Skeletal muscle tissue (tissue), 4 donors: ENCODE measurements around the gene CERS1. TPM values are rescaled to one million over a fixed set of nuclear protein-coding genes. Genes with fewer than 3 reads are reported as not detected.
A peak's percentile ranks its signal among the peaks of the same experiment; 100 is the strongest.

Source experiments
- H3K27ac ChIP-seq: one replicate; pipeline ENCODE4 v1.7.0; 2013; ENCODE audit warnings: mild to moderate bottlenecking, low read depth, low read length, inconsistent platforms
- H3K27me3 ChIP-seq, 3 donors: one replicate each; pipeline ENCODE4 v1.7.0; 2013; ENCODE audit warnings: low read length in 3 of 3; ENCODE audit not compliant: control insufficient read depth in 3 of 3, insufficient read depth in 3 of 3
- H3K36me3 ChIP-seq, 3 donors: one replicate each; pipeline ENCODE4 v1.7.0; 2013; ENCODE audit warnings: low read length in 3 of 3; ENCODE audit not compliant: control insufficient read depth in 3 of 3, insufficient read depth in 3 of 3
- H3K4me1 ChIP-seq, 3 donors: one replicate each; pipeline ENCODE4 v1.7.0; 2013; ENCODE audit warnings: low read length in 3 of 3, mild to moderate bottlenecking in 3 of 3; ENCODE audit not compliant: control insufficient read depth in 3 of 3, insufficient read depth in 3 of 3
- H3K4me3 ChIP-seq, 3 donors: one replicate each; pipeline ENCODE4 v1.7.0; 2013; ENCODE audit warnings: low read length in 3 of 3
- H3K9ac ChIP-seq, 3 donors: one replicate each; pipeline ENCODE4 v1.7.0; 2013; ENCODE audit warnings: low read length in 3 of 3, mild to moderate bottlenecking in 3 of 3, moderate library complexity in 2 of 3, low read depth in 1 of 3
- H3K9me3 ChIP-seq, 3 donors: one replicate each; pipeline ENCODE4 v1.7.0; 2013; ENCODE audit warnings: low read length in 3 of 3; ENCODE audit not compliant: control insufficient read depth in 3 of 3
- total RNA-seq: library from RNA; depleted of rRNA; stranded (reverse); fragments of >200 nt; gene quantifications from one replicate; pipeline ENCODE4 v1.2.3, GENCODE V29; 2014
- donor health status: Osteomylitis.

The CERS1 gene
- total RNA-seq, 1 donor from 2014 or later: 17.7 TPM

DNA sequence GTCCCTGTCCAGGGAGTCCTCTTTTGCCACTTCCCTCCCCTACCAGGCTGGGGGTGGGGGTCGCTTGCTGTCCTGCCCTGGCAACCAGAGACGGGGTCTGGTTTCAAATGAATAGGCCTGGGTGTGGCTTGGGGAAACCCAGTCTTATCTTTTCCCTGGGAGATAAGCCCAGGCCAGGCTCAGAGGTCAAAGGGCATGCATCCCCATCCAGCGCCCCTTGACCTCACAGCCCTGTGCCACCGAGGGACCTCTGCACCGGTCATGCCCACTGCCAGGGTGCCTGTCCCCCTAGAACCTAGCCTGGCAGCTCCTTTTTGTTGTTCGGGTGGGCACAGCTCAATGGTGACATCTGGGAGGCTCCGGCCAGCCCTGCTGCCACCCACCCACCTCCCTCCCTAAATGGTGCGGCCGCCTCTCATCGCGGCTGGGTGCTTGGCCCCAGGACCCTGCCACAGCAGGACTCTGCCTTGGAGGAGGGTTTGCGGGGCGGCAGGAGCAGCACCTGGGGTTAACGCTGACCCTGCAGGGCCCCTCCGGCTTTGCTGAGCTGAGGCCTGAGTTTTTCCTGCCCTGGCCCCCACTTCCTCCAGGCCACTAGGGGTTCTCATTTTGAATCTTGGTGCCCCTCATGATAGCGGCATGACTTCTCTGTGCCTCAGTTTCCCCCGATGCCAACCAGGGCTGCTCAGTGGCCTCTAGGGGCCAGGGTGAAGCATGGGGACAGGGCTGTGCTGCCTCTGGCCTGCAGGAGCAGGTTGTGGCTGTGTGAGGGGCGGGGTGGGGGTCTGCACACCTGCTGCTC lies 2.9 kb upstream of the CERS1 start:
- Histone ChIP-seq H3K4me3 (no peak overlapping the region), H3K36me3 (peaks cover 10 to 18% (median 17%) of the 10 kb centered on the region in 3 donors)

GRCh38 chr19:18898081-18898606 lies 2.2 kb upstream of the CERS1 start:
- Histone ChIP-seq H3K36me3 (peaks cover 10 to 18% (median 17%) of the 10 kb centered on the region in 3 donors), H3K4me3 (no peak overlapping the region), H3K9ac (peak overlapping the region in 1 of 3 donors; percentile 25), H3K27me3 (peaks cover 0 to 6% (median 3%) of the 10 kb centered on the region in 3 donors), H3K9me3 (no peaks in the 10 kb centered on the region), H3K4me1 (peaks cover 17 to 29% (median 20%) of the 10 kb centered on the region in 3 donors), H3K27ac (no peak overlapping the region)

More for the DNA sequence above, 2.9 kb upstream of the CERS1 start:
- H3K9me3 ChIP-seq: no peaks in the 10 kb centered on the region
- H3K4me1 ChIP-seq: peaks cover 14 to 23% (median 17%) of the 10 kb centered on the region in 3 donors
- peaks cover 0 to 6% (median 3%) of the 10 kb centered on the region in 3 donors for H3K27me3 ChIP-seq
- no peak overlapping the region for H3K27ac ChIP-seq
- H3K9ac ChIP-seq: no peak overlapping the region

DNA sequence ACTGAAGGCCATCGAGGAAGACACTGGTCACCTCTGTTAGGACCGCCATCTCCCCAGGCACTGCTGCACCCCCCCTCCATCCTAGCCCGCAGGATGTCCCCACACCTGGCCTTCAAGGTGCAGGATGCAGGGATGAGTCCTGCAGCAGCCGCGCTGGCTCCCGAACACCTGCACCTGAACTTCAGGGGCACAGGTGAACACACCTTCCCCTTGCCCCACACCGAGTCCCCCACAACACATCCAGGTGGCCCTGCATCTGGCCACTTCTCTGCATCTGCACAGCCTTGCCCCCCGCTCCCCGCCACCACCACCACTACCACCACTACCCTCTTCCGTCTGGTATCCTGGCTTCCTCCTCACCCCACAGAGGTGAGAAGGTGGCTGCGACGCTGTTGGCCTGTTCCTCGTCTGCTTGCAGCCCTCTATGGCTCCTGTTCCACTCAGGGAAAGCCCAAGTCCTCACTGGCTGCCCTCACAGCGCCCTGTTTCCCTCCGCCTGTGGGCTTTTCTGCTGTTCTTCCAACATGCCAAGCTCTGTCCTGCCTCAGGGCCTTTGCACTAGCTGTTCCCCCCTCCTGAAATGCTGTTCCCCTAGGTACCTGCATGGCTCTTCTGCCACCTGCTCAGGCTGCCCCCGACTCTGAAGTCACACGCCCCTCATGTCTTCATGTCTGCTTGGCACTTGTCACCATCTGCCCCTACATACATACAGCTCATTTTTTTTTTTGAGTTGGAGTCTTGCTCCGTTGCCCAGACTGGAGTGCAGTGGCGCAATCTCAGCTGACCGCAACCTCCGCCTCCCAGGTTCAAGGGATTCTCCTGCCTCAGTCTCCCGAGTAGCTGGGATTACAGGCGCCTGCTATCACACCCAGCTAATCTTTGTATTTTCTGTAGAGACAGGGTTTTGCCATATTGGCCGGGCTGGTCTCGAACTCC lies 1.4 kb upstream of the CERS1 start:
- Histone ChIP-seq H3K36me3 (peaks cover 7 to 17% (median 14%) of the 10 kb centered on the region in 3 donors), H3K27me3 (peaks cover 0 to 6% (median 3%) of the 10 kb centered on the region in 3 donors), H3K9me3 (no peaks in the 10 kb centered on the region), H3K27ac (no peak overlapping the region), H3K4me3 (no peak overlapping the region), H3K4me1 (peaks cover 18 to 30% (median 25%) of the 10 kb centered on the region in 3 donors), H3K9ac (no peak overlapping the region)

GRCh38 chr19:18896421-18896841 lies 473 bp upstream of the CERS1 start:
- no peaks in the 10 kb centered on the region for H3K9me3 ChIP-seq
- H3K36me3 ChIP-seq: peaks cover 6 to 14% (median 11%) of the 10 kb centered on the region in 3 donors
- H3K27ac ChIP-seq: no peak overlapping the region
- peaks cover 0 to 6% (median 3%) of the 10 kb centered on the region in 3 donors for H3K27me3 ChIP-seq
- H3K4me1 ChIP-seq: peaks cover 18 to 30% (median 25%) of the 10 kb centered on the region in 3 donors
- peak overlapping the region in 1 of 3 donors; percentile 41 for H3K4me3 ChIP-seq
- H3K9ac ChIP-seq: no peak overlapping the region

DNA sequence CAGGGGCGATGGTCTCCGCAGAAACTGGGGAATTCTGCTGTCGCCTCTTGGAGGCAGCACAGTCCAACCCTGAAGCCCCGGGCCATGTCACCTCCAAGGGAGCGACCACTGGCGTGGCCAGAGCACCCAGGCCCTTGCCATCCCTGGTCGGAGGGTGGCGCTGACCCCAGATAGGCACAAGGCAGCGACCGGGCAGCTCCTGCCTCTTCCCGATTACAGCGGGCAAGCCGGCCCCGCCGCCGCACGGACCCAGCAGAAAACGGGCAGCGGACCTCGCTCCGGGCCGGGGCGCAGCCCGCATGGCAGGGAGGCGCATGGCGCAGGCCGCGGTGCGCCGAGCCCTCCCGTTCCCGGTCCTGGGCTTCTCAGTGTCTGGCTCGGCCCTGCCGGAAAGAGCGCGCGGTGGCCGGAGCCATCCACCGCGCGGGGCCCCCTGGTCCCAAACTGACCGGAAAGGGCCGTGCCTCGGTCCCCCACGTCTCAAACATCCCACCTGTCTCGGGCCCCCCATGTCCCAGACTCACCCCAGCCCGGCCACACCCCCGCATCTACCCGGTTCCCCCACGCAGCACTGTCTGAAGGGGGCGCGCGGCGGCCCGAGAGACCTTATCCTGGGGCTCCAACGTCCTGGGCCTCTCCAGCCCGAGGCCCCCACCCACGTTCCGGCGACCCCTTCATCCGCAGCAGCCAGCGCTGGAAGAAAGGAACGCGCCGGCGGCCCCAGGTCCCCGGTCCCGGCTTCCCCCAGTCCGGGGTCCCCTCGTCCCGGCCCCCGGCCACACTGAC lies 727 bp downstream of the CERS1 start:
- Histone ChIP-seq H3K9me3 (no peaks in the 10 kb centered on the region), H3K36me3 (peaks cover 2 to 5% (median 3%) of the 10 kb centered on the region in 3 donors), H3K4me1 (peaks cover 18 to 30% (median 25%) of the 10 kb centered on the region in 3 donors), H3K9ac (peak overlapping the region; percentile 65 to 80 (median 68)), H3K27ac (no peak overlapping the region), H3K27me3 (peaks cover 0 to 6% (median 3%) of the 10 kb centered on the region in 3 donors), H3K4me3 (peak overlapping the region; percentile 59 to 73 (median 68))

DNA sequence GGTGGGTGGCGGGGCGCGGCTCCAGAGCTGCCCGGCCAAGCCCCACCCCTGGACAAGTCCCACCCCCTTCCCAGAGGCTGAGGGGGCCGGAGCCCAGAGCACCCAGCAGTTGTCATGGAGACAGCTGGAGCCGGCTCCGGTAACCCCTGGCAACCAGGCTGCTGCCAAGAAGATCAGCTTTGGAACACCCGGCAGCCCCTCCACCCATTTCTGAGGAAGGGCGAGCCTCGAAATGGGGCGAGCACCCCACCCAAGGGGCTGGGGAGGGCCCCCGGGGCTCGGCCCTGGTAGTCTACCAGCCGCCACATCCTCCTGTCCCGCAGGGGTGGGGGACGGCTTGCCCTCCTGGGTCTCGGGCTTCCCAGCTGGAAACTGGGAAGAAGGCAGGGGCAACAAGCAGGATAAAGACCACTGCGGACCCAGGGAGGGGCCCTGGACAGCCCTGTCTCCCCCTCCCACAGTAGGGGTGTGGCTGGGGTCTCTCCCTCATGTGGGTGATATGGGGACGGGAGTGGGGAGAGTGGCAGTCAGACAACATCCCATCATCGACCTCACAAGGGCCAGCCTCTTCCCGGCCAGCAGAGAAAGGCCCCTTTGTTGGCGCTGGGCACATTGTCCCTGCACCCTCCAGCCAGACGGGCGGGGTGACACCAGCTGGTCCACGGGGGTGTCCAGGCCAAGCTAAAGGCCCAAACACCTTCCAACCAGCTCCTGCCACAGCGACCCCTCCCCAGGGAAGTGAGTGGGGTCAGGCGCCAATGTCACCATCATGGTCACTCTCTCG lies 1.5 kb downstream of the CERS1 start:
- H3K9me3 ChIP-seq: no peaks in the 10 kb centered on the region
- peak overlapping the region; percentile 82 for H3K27ac ChIP-seq
- H3K9ac ChIP-seq: peak overlapping the region; percentile 65 to 80 (median 68)
- peaks cover 0 to under 1% (median 0%) of the 10 kb centered on the region in 3 donors for H3K36me3 ChIP-seq
- peak overlapping the region; percentile 59 to 73 (median 68) for H3K4me3 ChIP-seq
- H3K27me3 ChIP-seq: peaks cover 0 to 6% (median 3%) of the 10 kb centered on the region in 3 donors
- H3K4me1 ChIP-seq: peaks cover 18 to 30% (median 25%) of the 10 kb centered on the region in 3 donors

DNA sequence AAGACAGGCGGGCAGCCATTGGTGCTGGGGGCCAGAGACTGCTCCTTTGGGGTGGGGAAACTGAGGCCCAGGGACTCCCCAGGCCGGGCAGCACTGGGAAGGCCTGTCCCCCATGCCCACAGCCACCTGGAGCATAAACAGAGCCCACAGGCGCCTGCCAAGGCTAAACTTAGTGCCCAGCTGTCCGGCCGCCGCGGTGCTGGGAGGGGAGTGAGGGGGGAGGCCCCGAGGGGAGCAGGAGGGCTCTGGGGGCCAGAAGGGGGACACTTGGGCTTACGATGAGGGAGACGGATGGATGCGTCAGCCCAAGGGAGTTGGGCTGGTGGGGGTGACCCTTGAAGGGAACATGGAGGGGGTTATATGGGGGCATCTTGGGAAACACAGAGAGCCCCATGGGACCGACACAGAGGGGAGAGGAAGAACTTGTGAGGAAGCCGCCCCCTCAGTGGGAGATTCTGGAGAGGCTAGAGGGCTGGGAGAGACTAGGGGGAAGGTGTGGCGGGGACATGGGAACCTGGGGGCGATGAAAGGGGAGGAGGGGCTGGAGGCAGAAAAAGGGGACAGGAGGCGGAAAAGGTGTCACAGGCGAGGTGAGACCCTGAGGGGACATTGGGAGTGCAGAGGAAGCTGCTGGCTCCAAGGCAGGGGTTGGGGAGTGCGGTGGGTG lies 2.2 kb downstream of the CERS1 start:
- Histone ChIP-seq H3K9ac (peak overlapping the region; percentile 57 to 76 (median 74)), H3K27ac (peak overlapping the region; percentile 82), H3K9me3 (no peaks in the 10 kb centered on the region), H3K4me1 (peaks cover 18 to 30% (median 25%) of the 10 kb centered on the region in 3 donors), H3K4me3 (peak overlapping the region; percentile 48 to 66 (median 54)), H3K27me3 (peaks cover 0 to 6% (median 3%) of the 10 kb centered on the region in 3 donors), H3K36me3 (no peaks in the 10 kb centered on the region)

GRCh38 chr19:18889949-18890745 lies 5.8 kb downstream of the CERS1 start:
- Histone ChIP-seq H3K27ac (no peak overlapping the region), H3K36me3 (peaks cover 0 to 3% (median 0%) of the 10 kb centered on the region in 3 donors), H3K4me1 (peaks cover 14 to 19% (median 19%) of the 10 kb centered on the region in 3 donors), H3K4me3 (no peak overlapping the region), H3K9me3 (no peaks in the 10 kb centered on the region), H3K9ac (no peak overlapping the region), H3K27me3 (peaks cover 0 to 6% (median 3%) of the 10 kb centered on the region in 3 donors)
